ENCODE results near the gene MCU.
"Not testable (repeated sequence)": the region's sequence is repeated elsewhere in the genome, so short reads cannot be mapped to it uniquely, and the experiment has no call there.

Gene MCU

DNA sequence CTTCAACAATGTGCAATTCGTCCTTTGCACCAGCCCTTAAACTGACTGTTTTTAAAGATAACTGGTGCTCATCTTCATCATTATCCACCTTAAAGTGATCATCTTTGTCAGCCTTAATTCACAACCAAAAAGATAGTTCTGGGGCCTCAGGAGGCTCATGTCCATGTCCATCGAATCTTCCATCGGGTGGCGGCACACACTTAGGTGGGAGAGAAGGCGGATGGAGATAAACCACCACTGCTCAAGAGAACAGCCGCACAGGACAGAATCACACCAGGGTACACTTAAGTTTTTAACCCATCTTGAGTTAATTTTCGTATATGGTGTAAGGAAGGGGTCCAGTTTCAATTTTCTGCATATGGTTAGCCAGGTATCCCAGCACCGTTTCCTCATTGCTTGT is 226.4 kb downstream of the MCU start:
- Histone ChIP-seq H3K27me3 (ENCODE audit: control insufficient read depth in 1 of 2, insufficient read depth in 2 of 2, low read length in 2 of 2) (no peaks in the 10 kb centered on the region), H3K9ac (ENCODE audit: low read depth in 1 of 2, low read length in 2 of 2) (no peak overlapping the region), H3K4me3 (ENCODE audit: low read depth in 1 of 2, low read length in 2 of 2) (no peak overlapping the region), H3K27ac (ENCODE audit: low read depth, low read length) (no peak overlapping the region), H3K4me1 (ENCODE audit: control insufficient read depth in 1 of 2, insufficient read depth in 2 of 2, low read length in 2 of 2) (no peaks in the 10 kb centered on the region), H3K9me3 (ENCODE audit: control insufficient read depth in 1 of 2, low read length in 2 of 2) (peaks cover 0 to 3% of the 10 kb centered on the region in 2 donors), H3K36me3 (ENCODE audit: control insufficient read depth in 1 of 2, insufficient read depth in 2 of 2, low read length in 2 of 2) (no peaks in the 10 kb centered on the region)

DNA sequence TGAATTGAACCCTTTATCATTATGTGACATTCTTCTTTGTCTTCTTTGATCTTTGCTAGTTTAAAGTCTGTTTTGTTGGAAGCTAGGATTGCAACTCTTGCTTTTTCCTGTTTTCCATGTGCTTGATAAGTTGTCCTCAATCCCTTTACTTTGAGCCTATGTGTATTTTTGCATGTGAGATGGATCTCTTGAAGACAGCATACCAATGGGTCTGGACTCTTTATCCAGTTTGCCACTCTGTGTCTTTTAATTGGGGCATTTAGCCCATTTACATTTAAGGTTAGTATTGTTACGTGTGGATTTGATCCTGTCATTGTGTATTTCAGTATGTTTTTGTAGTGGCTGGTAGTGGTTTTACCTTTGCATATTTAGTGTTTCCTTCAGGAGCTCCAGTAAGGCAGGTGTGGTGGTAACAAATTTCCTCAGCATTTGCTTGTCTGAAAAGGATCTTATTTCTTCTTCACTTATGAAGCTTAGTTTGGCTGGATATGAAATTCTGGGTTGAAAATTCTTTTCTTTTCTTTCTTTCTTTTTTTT is 229.3 kb downstream of the MCU start:
- H3K27me3 ChIP-seq (ENCODE audit: control insufficient read depth in 1 of 2, insufficient read depth in 2 of 2, low read length in 2 of 2); H3K9ac ChIP-seq (ENCODE audit: low read depth in 1 of 2, low read length in 2 of 2); H3K4me3 ChIP-seq (ENCODE audit: low read depth in 1 of 2, low read length in 2 of 2); H3K4me1 ChIP-seq (ENCODE audit: control insufficient read depth in 1 of 2, insufficient read depth in 2 of 2, low read length in 2 of 2); H3K36me3 ChIP-seq (ENCODE audit: control insufficient read depth in 1 of 2, insufficient read depth in 2 of 2, low read length in 2 of 2); H3K27ac ChIP-seq (ENCODE audit: low read depth, low read length); H3K9me3 ChIP-seq (ENCODE audit: control insufficient read depth in 1 of 2, low read length in 2 of 2): not testable (repeated sequence)

DNA sequence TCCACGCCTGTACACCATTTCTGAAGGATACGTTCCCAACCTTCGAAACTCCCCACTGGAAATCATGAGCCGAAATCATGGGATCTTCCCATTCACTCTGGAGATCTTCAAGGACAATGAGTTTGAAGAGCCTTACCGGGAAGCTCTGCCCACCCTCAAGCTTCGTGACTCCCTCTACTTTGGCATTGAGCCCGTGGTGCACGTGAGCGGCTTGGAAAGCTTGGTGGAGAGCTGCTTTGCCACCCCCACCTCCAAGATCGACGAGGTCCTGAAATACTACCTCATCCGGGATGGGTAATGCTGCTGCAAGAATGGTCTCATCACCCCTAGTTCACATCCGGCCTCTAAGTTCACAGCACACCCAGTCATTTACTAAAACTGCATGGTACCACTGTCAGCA is 232.4 kb downstream of the MCU start:
- no peak overlapping the region for H3K4me3 ChIP-seq (ENCODE audit: low read depth in 1 of 2, low read length in 2 of 2)
- H3K4me1 ChIP-seq (ENCODE audit: control insufficient read depth in 1 of 2, insufficient read depth in 2 of 2, low read length in 2 of 2): no peaks in the 10 kb centered on the region
- no peak overlapping the region for H3K27ac ChIP-seq (ENCODE audit: low read depth, low read length)
- no peak overlapping the region for H3K9ac ChIP-seq (ENCODE audit: low read depth in 1 of 2, low read length in 2 of 2)
- H3K36me3 ChIP-seq (ENCODE audit: control insufficient read depth in 1 of 2, insufficient read depth in 2 of 2, low read length in 2 of 2): no peaks in the 10 kb centered on the region
- no peaks in the 10 kb centered on the region for H3K27me3 ChIP-seq (ENCODE audit: control insufficient read depth in 1 of 2, insufficient read depth in 2 of 2, low read length in 2 of 2)
- peaks cover 0 to 3% of the 10 kb centered on the region in 2 donors for H3K9me3 ChIP-seq (ENCODE audit: control insufficient read depth in 1 of 2, low read length in 2 of 2)

DNA sequence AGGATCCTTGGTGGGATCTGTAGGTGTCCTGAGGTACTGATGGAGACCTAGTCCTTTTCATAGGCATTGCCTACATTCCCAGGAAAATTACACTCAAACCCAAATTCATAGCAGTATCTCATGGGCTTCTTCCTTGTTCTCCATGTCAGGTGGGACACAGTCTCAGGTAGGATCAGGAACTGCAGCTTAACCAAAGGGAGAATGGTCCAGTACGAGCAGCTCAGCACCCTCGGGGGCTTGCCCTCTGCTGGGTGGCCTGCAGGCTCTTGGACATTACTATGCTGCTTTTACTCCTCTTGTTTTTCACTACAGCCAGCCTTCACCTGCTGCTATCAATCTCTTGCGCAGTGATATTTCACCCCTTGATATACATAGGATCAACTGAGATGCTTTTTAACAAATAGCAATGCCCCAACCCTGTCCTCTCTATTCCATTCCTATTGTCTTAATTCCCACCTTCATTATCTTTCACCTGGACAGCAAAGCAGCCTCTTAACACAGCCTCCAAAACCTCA is 234.1 kb downstream of the MCU start:
- peaks cover 0 to 3% of the 10 kb centered on the region in 2 donors for H3K9me3 ChIP-seq (ENCODE audit: control insufficient read depth in 1 of 2, low read length in 2 of 2)
- H3K27me3 ChIP-seq (ENCODE audit: control insufficient read depth in 1 of 2, insufficient read depth in 2 of 2, low read length in 2 of 2): no peaks in the 10 kb centered on the region
- H3K9ac ChIP-seq (ENCODE audit: low read depth in 1 of 2, low read length in 2 of 2): no peak overlapping the region
- H3K36me3 ChIP-seq (ENCODE audit: control insufficient read depth in 1 of 2, insufficient read depth in 2 of 2, low read length in 2 of 2): no peaks in the 10 kb centered on the region
- no peak overlapping the region for H3K4me3 ChIP-seq (ENCODE audit: low read depth in 1 of 2, low read length in 2 of 2)
- no peak overlapping the region for H3K27ac ChIP-seq (ENCODE audit: low read depth, low read length)
- H3K4me1 ChIP-seq (ENCODE audit: control insufficient read depth in 1 of 2, insufficient read depth in 2 of 2, low read length in 2 of 2): no peaks in the 10 kb centered on the region

DNA sequence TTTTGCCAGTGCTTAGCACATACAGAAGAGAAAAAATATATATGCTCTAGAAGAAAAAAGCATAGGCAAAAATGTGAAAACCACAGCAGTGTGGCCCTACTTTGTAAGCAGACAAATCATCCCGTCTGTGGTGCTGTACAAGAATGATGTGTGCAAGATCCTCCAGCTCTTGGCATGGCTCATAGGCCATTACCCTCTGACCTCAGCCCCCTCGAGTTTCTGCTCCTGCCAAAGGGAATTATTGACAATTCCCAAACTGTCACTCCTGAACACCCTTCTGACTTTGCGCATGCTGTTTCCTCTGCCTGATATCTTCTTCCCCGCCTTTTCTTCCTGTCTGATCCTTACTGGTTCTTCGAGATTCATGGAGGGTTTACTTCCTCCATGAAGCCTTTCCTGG is 235.5 kb downstream of the MCU start:
- H3K4me1 ChIP-seq (ENCODE audit: control insufficient read depth in 1 of 2, insufficient read depth in 2 of 2, low read length in 2 of 2): no peaks in the 10 kb centered on the region

DNA sequence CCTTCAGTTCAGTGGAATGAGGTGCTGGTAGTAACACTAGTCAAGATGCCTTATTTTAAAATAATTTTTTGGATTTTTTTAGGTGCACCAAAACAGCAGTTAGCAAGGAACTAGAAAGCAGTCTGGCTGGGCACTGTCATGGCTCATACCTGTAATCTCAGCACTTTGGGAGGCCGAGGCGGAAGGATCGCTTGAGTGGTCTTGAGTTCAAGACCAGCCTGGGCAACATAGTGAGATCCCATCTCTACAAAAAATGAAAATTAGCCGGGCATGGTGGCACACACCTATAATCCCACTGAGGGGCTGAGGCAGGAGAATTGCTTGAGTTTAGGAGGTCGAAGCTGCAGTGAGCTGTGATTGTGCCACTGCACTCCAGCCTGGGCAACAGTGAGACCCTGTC is 236.9 kb downstream of the MCU start:
- Histone ChIP-seq H3K27ac (ENCODE audit: low read depth, low read length) (no peak overlapping the region), H3K9me3 (ENCODE audit: control insufficient read depth in 1 of 2, low read length in 2 of 2) (no peaks in the 10 kb centered on the region), H3K36me3 (ENCODE audit: control insufficient read depth in 1 of 2, insufficient read depth in 2 of 2, low read length in 2 of 2) (peaks cover 3 to 8% of the 10 kb centered on the region in 2 donors), H3K27me3 (ENCODE audit: control insufficient read depth in 1 of 2, insufficient read depth in 2 of 2, low read length in 2 of 2) (no peaks in the 10 kb centered on the region), H3K4me3 (ENCODE audit: low read depth in 1 of 2, low read length in 2 of 2) (no peak overlapping the region), H3K4me1 (ENCODE audit: control insufficient read depth in 1 of 2, insufficient read depth in 2 of 2, low read length in 2 of 2) (no peaks in the 10 kb centered on the region), H3K9ac (ENCODE audit: low read depth in 1 of 2, low read length in 2 of 2) (no peak overlapping the region)

More for the DNA sequence above, 235.5 kb downstream of the MCU start:
- H3K4me3 ChIP-seq (ENCODE audit: low read depth in 1 of 2, low read length in 2 of 2): no peak overlapping the region
- no peaks in the 10 kb centered on the region for H3K9me3 ChIP-seq (ENCODE audit: control insufficient read depth in 1 of 2, low read length in 2 of 2)
- H3K27ac ChIP-seq (ENCODE audit: low read depth, low read length): no peak overlapping the region
- H3K27me3 ChIP-seq (ENCODE audit: control insufficient read depth in 1 of 2, insufficient read depth in 2 of 2, low read length in 2 of 2): no peaks in the 10 kb centered on the region
- H3K36me3 ChIP-seq (ENCODE audit: control insufficient read depth in 1 of 2, insufficient read depth in 2 of 2, low read length in 2 of 2): peaks cover 1 to 8% of the 10 kb centered on the region in 2 donors
- H3K9ac ChIP-seq (ENCODE audit: low read depth in 1 of 2, low read length in 2 of 2): no peak overlapping the region

DNA sequence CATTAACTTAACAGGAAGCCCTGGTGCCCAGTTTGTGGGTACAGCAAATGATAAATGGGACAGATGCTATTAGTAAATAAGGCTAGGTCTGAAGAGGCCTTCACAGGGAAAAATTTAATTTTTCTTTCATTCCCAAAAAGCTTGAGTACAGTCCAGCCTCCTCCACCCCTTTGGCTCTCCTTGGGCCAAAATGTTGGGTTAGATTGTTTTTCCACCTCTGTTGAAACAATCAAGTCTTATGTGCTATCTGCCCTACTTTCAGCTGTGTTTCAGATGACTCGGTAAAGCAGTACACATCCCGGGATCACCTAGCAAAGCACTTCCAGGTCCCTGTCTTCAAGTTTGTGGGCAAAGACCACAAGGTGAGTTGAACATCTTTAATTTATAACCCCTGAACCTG is 238.3 kb downstream of the MCU start:
- H3K36me3 ChIP-seq (ENCODE audit: control insufficient read depth in 1 of 2, insufficient read depth in 2 of 2, low read length in 2 of 2): peaks cover 3 to 16% of the 10 kb centered on the region in 2 donors
- no peaks in the 10 kb centered on the region for H3K4me1 ChIP-seq (ENCODE audit: control insufficient read depth in 1 of 2, insufficient read depth in 2 of 2, low read length in 2 of 2)
- H3K4me3 ChIP-seq (ENCODE audit: low read depth in 1 of 2, low read length in 2 of 2): no peak overlapping the region
- no peaks in the 10 kb centered on the region for H3K27me3 ChIP-seq (ENCODE audit: control insufficient read depth in 1 of 2, insufficient read depth in 2 of 2, low read length in 2 of 2)
- no peaks in the 10 kb centered on the region for H3K9me3 ChIP-seq (ENCODE audit: control insufficient read depth in 1 of 2, low read length in 2 of 2)
- H3K9ac ChIP-seq (ENCODE audit: low read depth in 1 of 2, low read length in 2 of 2): no peak overlapping the region
- H3K27ac ChIP-seq (ENCODE audit: low read depth, low read length): no peak overlapping the region

DNA sequence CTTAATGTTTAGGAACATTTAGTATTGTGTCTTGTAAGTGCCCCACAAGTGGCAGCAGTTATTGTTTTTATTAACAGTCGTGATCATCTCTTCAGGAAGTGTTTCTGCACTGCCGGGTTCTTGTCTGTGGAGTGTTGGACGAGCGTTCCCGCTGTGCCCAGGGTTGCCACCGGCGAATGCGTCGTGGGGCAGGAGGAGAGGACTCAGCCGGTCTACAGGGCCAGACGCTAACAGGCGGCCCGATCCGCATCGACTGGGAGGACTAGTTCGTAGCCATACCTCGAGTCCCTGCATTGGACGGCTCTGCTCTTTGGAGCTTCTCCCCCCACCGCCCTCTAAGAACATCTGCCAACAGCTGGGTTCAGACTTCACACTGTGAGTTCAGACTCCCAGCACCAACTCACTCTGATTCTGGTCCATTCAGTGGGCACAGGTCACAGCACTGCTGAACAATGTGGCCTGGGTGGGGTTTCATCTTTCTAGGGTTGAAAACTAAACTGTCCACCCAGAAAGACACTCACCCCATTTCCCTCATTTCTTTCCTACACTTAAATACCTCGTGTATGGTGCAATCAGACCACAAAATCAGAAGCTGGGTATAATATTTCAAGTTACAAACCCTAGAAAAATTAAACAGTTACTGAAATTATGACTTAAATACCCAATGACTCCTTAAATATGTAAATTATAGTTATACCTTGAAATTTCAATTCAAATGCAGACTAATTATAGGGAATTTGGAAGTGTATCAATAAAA is 240.5 kb downstream of the MCU start:
- Histone ChIP-seq H3K4me1 (ENCODE audit: control insufficient read depth in 1 of 2, insufficient read depth in 2 of 2, low read length in 2 of 2) (no peaks in the 10 kb centered on the region), H3K9me3 (ENCODE audit: control insufficient read depth in 1 of 2, low read length in 2 of 2) (no peaks in the 10 kb centered on the region), H3K36me3 (ENCODE audit: control insufficient read depth in 1 of 2, insufficient read depth in 2 of 2, low read length in 2 of 2) (peaks cover 3 to 20% of the 10 kb centered on the region in 2 donors), H3K4me3 (ENCODE audit: low read depth in 1 of 2, low read length in 2 of 2) (no peak overlapping the region), H3K9ac (ENCODE audit: low read depth in 1 of 2, low read length in 2 of 2) (no peak overlapping the region), H3K27ac (ENCODE audit: low read depth, low read length) (no peak overlapping the region), H3K27me3 (ENCODE audit: control insufficient read depth in 1 of 2, insufficient read depth in 2 of 2, low read length in 2 of 2) (no peaks in the 10 kb centered on the region)

DNA sequence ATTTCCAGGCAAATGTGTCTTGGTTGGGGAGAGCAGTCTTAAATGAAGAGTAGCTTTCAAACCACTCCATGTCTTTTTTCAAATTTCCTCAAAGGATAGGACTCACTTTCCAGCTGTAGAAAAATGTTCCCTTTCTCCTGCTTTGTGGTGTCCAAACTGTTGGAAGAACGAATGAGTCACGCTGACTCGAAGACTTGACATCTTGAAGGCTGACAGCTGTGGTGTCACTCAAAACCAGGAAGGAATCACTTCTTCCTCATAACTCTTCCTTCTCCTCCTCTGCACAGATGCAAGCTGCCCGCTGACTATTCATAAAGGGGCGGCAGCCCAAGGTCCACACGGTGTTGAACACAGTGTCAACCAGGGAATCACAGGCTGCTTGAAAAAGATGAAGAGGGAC is 243.4 kb downstream of the MCU start:
- no peak overlapping the region for H3K9ac ChIP-seq (ENCODE audit: low read depth in 1 of 2, low read length in 2 of 2)
- no peaks in the 10 kb centered on the region for H3K27me3 ChIP-seq (ENCODE audit: control insufficient read depth in 1 of 2, insufficient read depth in 2 of 2, low read length in 2 of 2)
- peaks cover 7 to 29% of the 10 kb centered on the region in 2 donors for H3K36me3 ChIP-seq (ENCODE audit: control insufficient read depth in 1 of 2, insufficient read depth in 2 of 2, low read length in 2 of 2)
- no peak overlapping the region for H3K27ac ChIP-seq (ENCODE audit: low read depth, low read length)
- no peaks in the 10 kb centered on the region for H3K4me1 ChIP-seq (ENCODE audit: control insufficient read depth in 1 of 2, insufficient read depth in 2 of 2, low read length in 2 of 2)
- no peak overlapping the region for H3K4me3 ChIP-seq (ENCODE audit: low read depth in 1 of 2, low read length in 2 of 2)
- no peaks in the 10 kb centered on the region for H3K9me3 ChIP-seq (ENCODE audit: control insufficient read depth in 1 of 2, low read length in 2 of 2)

Data from duodenal mucosa (tissue), 2 donors.